ENCODE measurements around the gene TIMP4.

DNA sequence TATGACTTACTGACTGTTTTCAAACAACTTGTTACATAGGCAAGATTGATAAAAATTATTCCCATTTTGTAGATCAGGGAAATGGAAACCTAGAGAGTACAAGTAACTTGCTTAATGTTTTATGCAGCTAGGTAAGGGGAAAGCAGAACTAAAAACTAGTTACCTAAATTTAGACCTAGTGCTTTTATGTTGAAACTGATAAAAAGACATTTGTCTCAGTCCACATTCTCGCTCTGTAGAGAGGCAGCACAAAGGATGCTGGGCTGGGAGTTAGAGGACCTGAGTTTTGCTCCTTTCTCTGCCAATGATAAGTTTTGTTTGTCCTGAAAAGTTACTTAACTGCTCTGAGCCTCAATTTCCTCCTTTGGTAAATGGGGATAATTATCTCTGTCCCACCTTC is 17.4 kb downstream of the TIMP4 start:
- TF ChIP-seq, protein P1, sequence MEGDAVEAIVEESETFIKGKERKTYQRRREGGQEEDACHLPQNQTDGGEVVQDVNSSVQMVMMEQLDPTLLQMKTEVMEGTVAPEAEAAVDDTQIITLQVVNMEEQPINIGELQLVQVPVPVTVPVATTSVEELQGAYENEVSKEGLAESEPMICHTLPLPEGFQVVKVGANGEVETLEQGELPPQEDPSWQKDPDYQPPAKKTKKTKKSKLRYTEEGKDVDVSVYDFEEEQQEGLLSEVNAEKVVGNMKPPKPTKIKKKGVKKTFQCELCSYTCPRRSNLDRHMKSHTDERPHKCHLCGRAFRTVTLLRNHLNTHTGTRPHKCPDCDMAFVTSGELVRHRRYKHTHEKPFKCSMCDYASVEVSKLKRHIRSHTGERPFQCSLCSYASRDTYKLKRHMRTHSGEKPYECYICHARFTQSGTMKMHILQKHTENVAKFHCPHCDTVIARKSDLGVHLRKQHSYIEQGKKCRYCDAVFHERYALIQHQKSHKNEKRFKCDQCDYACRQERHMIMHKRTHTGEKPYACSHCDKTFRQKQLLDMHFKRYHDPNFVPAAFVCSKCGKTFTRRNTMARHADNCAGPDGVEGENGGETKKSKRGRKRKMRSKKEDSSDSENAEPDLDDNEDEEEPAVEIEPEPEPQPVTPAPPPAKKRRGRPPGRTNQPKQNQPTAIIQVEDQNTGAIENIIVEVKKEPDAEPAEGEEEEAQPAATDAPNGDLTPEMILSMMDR (conservative IDR thresholded peaks at IDR 0.05; ENCODE audit: low read length), result no peak
- TF ChIP-seq EZH2phosphoT487 (IDR thresholded peaks at IDR 0.05; ENCODE audit: borderline replicate concordance), result no peak

All from Loucy (cell line).